Measurements from ENCODE around the gene AMOT. TPM values are rescaled to one million over a fixed set of nuclear protein-coding genes. Genes with fewer than 3 reads are reported as not detected.

The AMOT gene
- total RNA-seq, 1 donor from 2014 or later = 3.8 TPM

DNA sequence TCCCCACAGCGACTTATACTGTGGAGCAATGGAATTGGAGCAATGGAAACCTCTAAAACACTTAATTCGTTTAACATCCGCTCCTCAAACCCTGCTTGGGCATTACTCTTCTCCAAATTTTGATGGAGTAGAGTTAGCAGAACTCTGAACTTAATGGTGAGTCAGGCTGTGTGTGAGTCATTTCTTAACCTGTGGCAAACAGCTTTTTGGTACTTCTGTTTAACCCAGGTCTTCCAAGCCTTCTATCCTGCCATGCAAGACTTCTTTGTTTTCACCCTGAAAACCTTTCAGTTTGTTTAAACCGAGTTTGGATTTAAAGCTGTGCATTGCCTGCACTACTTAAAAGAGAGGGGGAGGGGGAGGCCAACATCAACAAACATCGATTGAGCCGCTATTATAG lies 3.6 kb upstream of the AMOT start:
- Histone ChIP-seq H3K4me1 (peaks cover 35% of the 10 kb centered on the region), H3K4me3 (no peak overlapping the region), H3K9me3 (ENCODE audit: low read depth) (no peaks in the 10 kb centered on the region), H3K79me2 (ENCODE audit: low read depth) (no peaks in the 10 kb centered on the region), H3K4me2 (peak overlapping the region; percentile 45), H3K36me3 (no peaks in the 10 kb centered on the region), H3K9ac (no peak overlapping the region), H4K20me1 (ENCODE audit: low read depth) (no peaks in the 10 kb centered on the region), H3K27ac (no peak overlapping the region), H2AFZ (replicated peaks) (no peak overlapping the region), H3K27me3 (peaks cover 13% of the 10 kb centered on the region), H3F3A (ENCODE audit: low read depth) (peaks cover 15% of the 10 kb centered on the region)
- Mint-ChIP-seq H3K36me3 (peaks cover 3% of the 10 kb centered on the region), H3K4me3 (no peak overlapping the region), H3K4me1 (peaks cover 59% of the 10 kb centered on the region), H3K27me3 (ENCODE audit: insufficient read depth, low read depth) (peaks cover 4% of the 10 kb centered on the region), H3K9me3 (peaks cover 5% of the 10 kb centered on the region), H3K27ac (peak overlapping the region; percentile 23)
- TF ChIP-seq CTCF (IDR thresholded peaks at IDR 0.05) (no peak), EZH2phosphoT487 (IDR thresholded peaks at IDR 0.05) (no peak), EZH2 (IDR thresholded peaks at IDR 0.05) (no peak)
- peak; percentile 27 for DNase-seq (ENCODE audit: low spot score)

GRCh38 chrX:112841820-112842157 lies 1.2 kb upstream of the AMOT start:
- H3K4me1 ChIP-seq = peaks cover 53% of the 10 kb centered on the region
- Mint-ChIP-seq H3K9me3 (peaks cover 5% of the 10 kb centered on the region), H3K27ac (peak overlapping the region; percentile 42), H3K4me3 (peak overlapping the region; percentile 76), H3K27me3 (ENCODE audit: insufficient read depth, low read depth) (peaks cover 4% of the 10 kb centered on the region), H3K36me3 (peaks cover 3% of the 10 kb centered on the region), H3K4me1 (peaks cover 68% of the 10 kb centered on the region)
- peak overlapping the region; percentile 78 for H3K4me2 ChIP-seq
- peak overlapping the region; percentile 69 for H2AFZ ChIP-seq (replicated peaks)
- H4K20me1 ChIP-seq (ENCODE audit: low read depth) = peaks cover 15% of the 10 kb centered on the region
- no peaks in the 10 kb centered on the region for H3K79me2 ChIP-seq (ENCODE audit: low read depth)
- H3K9me3 ChIP-seq (ENCODE audit: low read depth) = no peaks in the 10 kb centered on the region
- peak overlapping the region; percentile 87 for H3K4me3 ChIP-seq
- TF ChIP-seq EZH2phosphoT487 (IDR thresholded peaks at IDR 0.05) (no peak), EZH2 (IDR thresholded peaks at IDR 0.05) (no peak), CTCF (IDR thresholded peaks at IDR 0.05) (no peak)
- no peak for DNase-seq (ENCODE audit: low spot score)
- H3K9ac ChIP-seq = no peak overlapping the region
- no peak overlapping the region for H3K27ac ChIP-seq
- H3K27me3 ChIP-seq = peaks cover 30% of the 10 kb centered on the region
- no peaks in the 10 kb centered on the region for H3K36me3 ChIP-seq
- H3F3A ChIP-seq (ENCODE audit: low read depth) = peaks cover 33% of the 10 kb centered on the region

DNA sequence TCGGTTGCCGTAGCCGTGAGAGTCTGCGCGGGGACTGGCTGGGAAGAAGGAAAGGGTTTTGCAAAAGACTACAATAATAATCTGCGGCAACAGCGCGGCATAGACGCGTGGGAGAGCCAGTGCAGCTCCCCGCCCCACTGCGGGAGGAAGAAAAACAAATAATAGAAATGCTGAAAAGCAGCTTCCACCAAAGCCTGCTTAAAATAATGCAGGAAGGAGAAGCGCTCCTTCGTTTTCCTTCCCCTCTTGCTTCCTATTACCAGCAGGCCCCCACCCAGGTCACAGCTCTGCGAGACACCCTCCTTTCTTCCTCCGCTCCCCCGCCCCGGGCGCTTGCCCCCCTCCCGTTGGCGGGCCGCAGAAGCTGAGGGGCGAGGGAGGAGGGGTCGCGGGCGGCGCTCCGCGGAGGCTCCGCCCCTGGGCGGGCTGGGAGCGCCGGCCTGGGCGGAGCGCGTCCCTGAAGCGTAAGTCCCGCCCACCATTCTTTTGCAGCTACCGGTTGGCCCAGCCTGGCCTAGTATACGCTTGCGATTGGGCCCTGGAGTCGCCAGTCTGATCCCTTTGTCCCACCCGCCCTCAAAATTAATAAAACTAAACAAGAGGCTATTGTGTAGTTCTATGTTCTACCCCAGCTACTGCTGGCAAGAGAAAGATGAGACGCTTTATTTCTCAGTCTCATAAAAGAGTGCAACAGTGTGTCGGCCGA lies 636 bp upstream of the AMOT start:
- peaks cover 68% of the 10 kb centered on the region for H3K4me1 Mint-ChIP-seq
- H3K4me2 ChIP-seq = peak overlapping the region; percentile 78
- H3K4me3 Mint-ChIP-seq = peak overlapping the region; percentile 91

More for the DNA sequence above, 636 bp upstream of the AMOT start:
- Mint-ChIP-seq H3K36me3 (peaks cover 3% of the 10 kb centered on the region), H3K9me3 (peaks cover 5% of the 10 kb centered on the region), H3K27ac (peak overlapping the region; percentile 98), H3K27me3 (ENCODE audit: insufficient read depth, low read depth) (peaks cover 4% of the 10 kb centered on the region)
- Histone ChIP-seq H3K79me2 (ENCODE audit: low read depth) (no peaks in the 10 kb centered on the region), H3F3A (ENCODE audit: low read depth) (peaks cover 34% of the 10 kb centered on the region), H3K9ac (no peak overlapping the region), H2AFZ (replicated peaks) (peak overlapping the region; percentile 94), H3K9me3 (ENCODE audit: low read depth) (no peaks in the 10 kb centered on the region), H3K36me3 (no peaks in the 10 kb centered on the region), H3K4me1 (peaks cover 55% of the 10 kb centered on the region), H3K27me3 (peaks cover 36% of the 10 kb centered on the region), H3K27ac (peak overlapping the region; percentile 57), H4K20me1 (ENCODE audit: low read depth) (peaks cover 15% of the 10 kb centered on the region), H3K4me3 (peak overlapping the region; percentile 87)
- no peak for TF ChIP-seq EZH2phosphoT487 (IDR thresholded peaks at IDR 0.05)
- TF ChIP-seq EZH2 (IDR thresholded peaks at IDR 0.05) = no peak
- no peak for TF ChIP-seq CTCF (IDR thresholded peaks at IDR 0.05)
- peak; percentile 96 for DNase-seq (ENCODE audit: low spot score)

Measured in neural progenitor cell (in vitro differentiated cells).